GM21367 (cell line): ENCODE data around the gene LILRB2.
A peak's percentile ranks its signal among the peaks of the same experiment; 100 is the strongest.
"Not testable (repeated sequence)": the region's sequence is repeated elsewhere in the genome, so short reads cannot be mapped to it uniquely, and the experiment has no call there.

Experiments
- ATAC-seq: cut with Tn5 transposase; IDR thresholded peaks from one replicate; pipeline ENCODE4 v1.9.1; 2021; ENCODE audit not compliant: unreplicated experiment

Gene LILRB2

GRCh38 chr19:54245936-54246335, 35.0 kb downstream of the LILRB2 start:
- no peak for ATAC-seq

- ATAC-seq, result not testable (repeated sequence)
Observed at GRCh38 chr19:54243809-54244208, 37.1 kb downstream of the LILRB2 start.

- ATAC-seq, result not testable (repeated sequence)
Observed at GRCh38 chr19:54242646-54243045, 38.3 kb downstream of the LILRB2 start, which contains the start of gene LILRA6. Gene LILRA6, minus strand, starts transcription at chr19:54242790.

DNA sequence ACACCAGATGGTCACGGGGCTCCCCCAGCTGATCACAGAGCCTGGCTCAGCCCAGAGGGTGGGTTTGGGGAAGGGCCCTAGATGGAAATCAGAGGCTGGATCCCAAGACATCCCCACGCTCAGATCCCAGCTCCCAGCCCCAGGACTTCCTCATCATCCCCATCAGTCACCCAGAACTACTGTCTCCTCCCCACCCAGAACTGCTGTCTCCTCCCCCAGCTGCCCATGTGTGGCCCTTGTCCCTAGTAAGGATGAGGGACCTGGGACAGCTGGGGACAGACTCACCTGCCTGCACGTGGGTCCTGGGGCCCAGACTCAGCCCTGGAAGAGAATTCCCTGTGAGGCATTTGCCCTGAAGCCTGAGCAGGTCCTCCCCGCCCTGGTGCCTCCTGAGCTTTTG, 38.7 kb downstream of the LILRB2 start:
- not testable (repeated sequence) for ATAC-seq

GRCh38 chr19:54240372-54241336, 40.3 kb downstream of the LILRB2 start:
- ATAC-seq, result not testable (repeated sequence)

GRCh38 chr19:54239491-54240371, 41.2 kb downstream of the LILRB2 start:
- not testable (repeated sequence) for ATAC-seq

DNA sequence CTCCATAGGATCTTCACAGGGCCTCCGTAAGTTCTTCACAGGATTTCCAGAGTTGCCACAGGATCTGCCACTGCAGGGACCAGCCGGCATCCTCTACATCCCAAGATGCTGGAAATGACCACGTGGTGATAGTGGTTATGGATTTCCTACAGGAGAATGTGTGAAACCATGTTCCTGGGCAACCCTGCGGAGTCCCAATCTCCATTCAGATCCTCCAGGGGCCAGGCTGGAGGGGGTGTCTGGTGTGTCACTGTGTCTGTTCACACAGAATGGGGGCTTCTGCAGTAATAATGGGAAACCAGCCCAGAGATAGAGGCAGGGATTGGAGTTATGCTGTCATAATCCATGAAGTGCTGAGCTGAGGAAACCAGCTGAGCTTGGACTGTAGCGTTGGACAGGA, 47.0 kb downstream of the LILRB2 start:
- ATAC-seq, result no peak

DNA sequence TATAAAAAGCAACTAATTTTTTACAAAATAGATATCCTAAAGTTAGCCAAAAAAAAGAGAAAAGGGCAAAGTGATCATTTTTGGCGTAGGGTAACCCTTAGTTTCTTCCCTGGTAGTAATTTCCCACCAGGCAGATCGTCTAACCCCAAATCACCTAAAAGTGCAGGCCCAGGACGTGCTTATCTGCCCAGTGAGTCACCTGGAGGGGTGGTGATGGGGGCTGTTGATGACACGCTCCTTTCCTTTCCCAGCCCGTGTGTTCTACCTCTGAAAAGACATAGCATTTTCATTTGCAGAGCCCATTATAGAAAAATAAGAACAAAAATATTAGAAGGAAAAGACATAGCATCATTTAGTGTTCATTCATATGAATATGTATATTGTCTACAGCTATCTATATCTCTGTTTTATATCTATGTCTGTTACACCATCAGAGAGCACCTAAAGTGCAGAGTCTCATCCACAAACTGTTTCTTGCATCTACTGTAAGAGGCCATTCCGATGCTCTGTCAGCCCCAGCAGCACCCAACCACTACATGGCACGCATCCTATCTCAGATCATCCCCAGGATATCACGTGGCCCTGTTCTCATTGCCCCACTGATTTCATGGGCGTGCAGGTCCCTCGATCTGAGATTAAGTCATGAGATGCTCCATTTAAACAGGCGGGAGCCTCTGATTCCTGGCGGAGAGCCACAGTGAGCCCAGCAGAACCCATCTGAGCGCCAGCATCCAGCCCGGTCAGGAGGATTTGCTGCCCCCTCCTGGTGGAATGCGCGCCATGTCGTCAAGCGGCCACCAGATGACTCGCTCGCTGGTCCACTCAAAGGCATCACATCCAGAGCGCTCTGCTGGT, 49.6 kb downstream of the LILRB2 start:
- peak; percentile 75 for ATAC-seq

DNA sequence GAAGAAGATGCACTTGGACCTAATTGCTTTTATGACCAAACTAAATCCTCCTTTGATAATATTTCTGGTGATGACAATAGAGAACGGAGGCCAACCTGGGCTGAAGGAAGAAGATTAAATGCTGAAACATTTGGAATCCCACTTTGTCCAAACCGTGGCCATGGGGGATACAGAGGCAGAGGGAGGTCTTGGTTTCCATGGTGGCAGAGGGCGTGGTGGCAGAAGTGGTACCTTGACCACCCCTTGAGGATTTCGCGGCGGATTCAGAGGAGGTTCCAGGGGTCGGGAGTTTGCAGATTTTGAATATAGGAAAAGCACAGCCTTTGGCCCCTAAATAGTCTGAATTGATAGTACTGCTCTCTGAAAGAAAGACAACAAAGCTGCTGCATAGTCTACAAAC, 50.9 kb downstream of the LILRB2 start:
- no peak for ATAC-seq

- ATAC-seq, result no peak
Observed at GRCh38 chr19:54229146-54229545, 51.8 kb downstream of the LILRB2 start.

DNA sequence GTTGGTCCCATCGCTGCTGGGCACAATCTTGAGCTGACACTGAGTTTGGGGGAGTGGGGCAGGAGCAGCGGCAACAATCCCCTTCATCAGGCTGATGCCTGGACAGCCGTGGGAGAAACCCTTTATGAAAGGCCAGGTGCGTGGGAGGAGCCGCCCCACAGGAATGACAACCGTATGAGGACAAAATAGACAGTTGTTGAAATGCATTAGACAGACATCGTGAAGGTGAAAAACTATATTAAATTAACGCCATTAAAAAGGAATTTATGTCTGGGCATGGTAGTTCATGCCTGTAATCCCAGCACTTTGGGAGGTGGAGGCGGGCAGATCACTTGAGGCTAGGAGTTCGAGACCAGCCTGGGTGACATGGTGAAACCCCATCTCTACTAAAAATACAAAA, 56.3 kb downstream of the LILRB2 start:
- ATAC-seq, result not testable (repeated sequence)

DNA sequence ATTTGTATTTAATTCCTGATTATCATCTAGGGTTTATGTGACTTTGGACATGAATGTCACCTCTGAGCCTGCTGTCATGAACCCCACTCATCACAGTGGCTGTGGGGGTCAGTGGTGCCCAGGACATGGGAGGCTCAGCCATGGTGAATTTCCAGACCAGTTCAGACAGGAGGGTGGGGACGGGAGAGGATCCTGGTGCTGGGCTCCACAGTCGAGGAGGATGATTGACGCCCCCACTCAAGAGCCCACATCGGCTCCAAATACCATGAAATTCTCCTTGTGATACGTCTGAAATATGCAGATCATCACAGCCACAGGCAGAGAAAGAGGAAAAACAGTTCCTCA, 57.0 kb downstream of the LILRB2 start:
- not testable (repeated sequence) for ATAC-seq
